Stimulated activated naive B cell treated with anti-CD40 and anti-IgM and Interleukin-4, amounts not matched to agents 10 μg/mL and 1 μg/mL and 100 μg/mL, for 72 hours (primary cell): Measurements from ENCODE around the gene TANK.
"Not testable (repeated sequence)": the region's sequence is repeated elsewhere in the genome, so short reads cannot be mapped to it uniquely, and the experiment has no call there.

Source experiments
- ATAC-seq, 2 donors: fragments of 150-1000 bp; cut with Tn5 transposase; replicated peaks; 2 replicates each; pipeline ENCODE4 v1.10.0; 2021; ENCODE audit warnings: moderate library complexity in 1 of 2
- DNase-seq: peaks from one replicate; pipeline ENCODE4 v3.0.0; 2021
- H3K27ac Mint-ChIP-seq: one replicate; pipeline ENCODE4 v1.8.0; 2022; ENCODE audit warnings: mild to moderate bottlenecking, mixed read lengths
- H3K27me3 Mint-ChIP-seq, 2 donors: one replicate each; pipeline ENCODE4 v1.8.0; 2022; ENCODE audit warnings: mixed read lengths in 2 of 2
- H3K36me3 Mint-ChIP-seq, 2 donors: one replicate each; pipeline ENCODE4 v1.8.0; 2022; ENCODE audit warnings: mixed read lengths in 2 of 2, mild to moderate bottlenecking in 1 of 2
- H3K4me1 Mint-ChIP-seq, 2 donors: one replicate each; pipeline ENCODE4 v1.8.0; 2022; ENCODE audit warnings: mixed read lengths in 2 of 2, mild to moderate bottlenecking in 1 of 2
- H3K4me3 Mint-ChIP-seq, 2 donors: one replicate each; pipeline ENCODE4 v1.8.0; 2022; ENCODE audit warnings: mild to moderate bottlenecking in 2 of 2, mixed read lengths in 2 of 2, moderate library complexity in 1 of 2
- H3K9me3 Mint-ChIP-seq, 2 donors: one replicate each; pipeline ENCODE4 v1.8.0; 2022; ENCODE audit warnings: mixed read lengths in 2 of 2, mild to moderate bottlenecking in 1 of 2

Gene TANK

GRCh38 chr2:161123531-161124030 is 36.6 kb upstream of the TANK start:
- peak overlapping the region; percentile 34 for H3K27ac Mint-ChIP-seq
- ATAC-seq (no peak), DNase-seq (no peak)
- peaks cover 20 to 39% of the 10 kb centered on the region in 2 donors for H3K4me1 Mint-ChIP-seq
- no peaks in the 10 kb centered on the region for H3K27me3 Mint-ChIP-seq
- H3K4me3 Mint-ChIP-seq, result no peak overlapping the region
- no peaks in the 10 kb centered on the region for H3K36me3 Mint-ChIP-seq
- no peaks in the 10 kb centered on the region for H3K9me3 Mint-ChIP-seq

GRCh38 chr2:161124201-161124600 is 36.0 kb upstream of the TANK start:
- no peak for DNase-seq
- H3K4me1 Mint-ChIP-seq, result peaks cover 20 to 36% of the 10 kb centered on the region in 2 donors
- ATAC-seq, result peak; percentile 63 to 72
- H3K4me3 Mint-ChIP-seq, result no peak overlapping the region
- H3K27ac Mint-ChIP-seq, result no peak overlapping the region
- no peaks in the 10 kb centered on the region for H3K9me3 Mint-ChIP-seq
- H3K36me3 Mint-ChIP-seq, result no peaks in the 10 kb centered on the region
- H3K27me3 Mint-ChIP-seq, result peaks cover 0 to 3% of the 10 kb centered on the region in 2 donors

DNA sequence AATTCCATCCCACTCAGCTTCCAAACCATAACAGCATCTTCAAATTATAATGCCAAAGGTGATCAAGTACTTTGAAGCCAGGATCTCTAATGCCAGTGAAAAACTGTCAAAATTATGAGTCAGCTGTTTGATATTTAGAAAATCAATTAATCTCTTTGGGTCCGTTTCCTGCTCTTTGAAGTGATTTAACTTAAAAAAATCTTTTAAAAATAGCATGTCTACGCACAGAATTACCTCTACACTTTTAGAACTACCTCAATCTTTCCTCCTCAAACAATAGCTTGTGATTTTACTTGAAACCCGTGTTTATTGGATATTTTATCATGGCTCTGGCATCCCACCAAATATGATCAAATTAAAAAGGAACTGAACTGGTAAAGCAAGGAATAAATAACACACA is 31.3 kb upstream of the TANK start:
- Mint-ChIP-seq H3K4me1 (peaks cover 3 to 10% of the 10 kb centered on the region in 2 donors), H3K4me3 (no peak overlapping the region), H3K27ac (no peak overlapping the region), H3K27me3 (peaks cover 0 to 4% of the 10 kb centered on the region in 2 donors), H3K36me3 (peaks cover 0 to 3% of the 10 kb centered on the region in 2 donors), H3K9me3 (peaks cover 0 to 7% of the 10 kb centered on the region in 2 donors)
- DNase-seq, result no peak
- no peak for ATAC-seq

DNA sequence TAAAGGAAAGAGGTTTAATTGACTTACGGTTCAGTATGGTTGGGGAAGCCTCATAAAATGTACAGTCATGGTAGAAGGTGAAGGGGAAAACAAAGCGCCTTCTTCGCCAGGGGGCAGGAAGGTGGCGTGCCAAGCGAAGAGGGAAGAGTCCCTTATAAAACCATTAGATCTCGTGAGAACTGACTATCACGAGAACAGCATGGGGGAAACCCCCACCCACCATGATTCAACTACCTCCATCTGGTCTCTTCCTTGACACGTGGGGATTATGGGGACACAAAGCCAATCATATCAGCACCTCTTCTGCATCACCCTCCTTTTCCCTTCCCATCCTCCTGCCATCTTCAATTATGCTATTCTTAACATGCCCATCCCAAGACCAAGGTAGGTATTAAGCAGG is 29.9 kb upstream of the TANK start:
- Mint-ChIP-seq H3K4me3 (no peak overlapping the region), H3K9me3 (peaks cover 0 to 7% of the 10 kb centered on the region in 2 donors), H3K27me3 (peaks cover 0 to 4% of the 10 kb centered on the region in 2 donors), H3K4me1 (peaks cover 11 to 20% of the 10 kb centered on the region in 2 donors), H3K36me3 (peaks cover 0 to 3% of the 10 kb centered on the region in 2 donors), H3K27ac (no peak overlapping the region)
- DNase-seq, result no peak
- ATAC-seq, result no peak

DNA sequence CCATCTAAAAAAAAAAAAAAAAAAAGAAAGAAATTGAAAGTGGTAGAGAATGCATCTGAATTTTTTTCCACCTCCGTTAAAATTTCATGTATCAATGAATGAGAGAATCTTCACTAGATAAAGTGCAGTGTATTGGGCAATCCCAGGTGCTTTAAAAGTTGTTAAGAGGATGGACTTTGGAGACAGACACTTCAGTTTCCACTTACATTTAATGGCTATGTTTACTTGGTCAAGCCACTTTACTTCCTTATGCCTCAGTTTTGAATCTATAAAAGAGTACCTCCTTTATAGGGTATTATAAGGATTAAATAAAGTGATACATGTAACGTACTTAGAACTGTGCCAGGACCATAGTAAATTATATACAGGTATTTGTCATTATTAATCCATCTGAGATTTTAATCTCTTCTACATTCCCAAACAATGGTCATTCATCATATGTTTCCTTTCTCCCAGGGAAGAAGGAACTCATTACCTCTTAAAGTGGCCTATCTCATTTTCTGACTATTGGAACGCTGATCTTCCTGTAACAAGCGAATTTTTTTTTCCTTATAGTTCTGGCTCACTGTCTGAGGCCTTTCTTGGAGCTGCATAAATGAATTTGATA is 29.1 kb upstream of the TANK start:
- ATAC-seq (no peak), DNase-seq (no peak)
- peaks cover 0 to 3% of the 10 kb centered on the region in 2 donors for H3K36me3 Mint-ChIP-seq
- peaks cover 0 to 7% of the 10 kb centered on the region in 2 donors for H3K9me3 Mint-ChIP-seq
- H3K27ac Mint-ChIP-seq, result no peak overlapping the region
- peaks cover 13 to 23% of the 10 kb centered on the region in 2 donors for H3K4me1 Mint-ChIP-seq
- peaks cover 0 to 4% of the 10 kb centered on the region in 2 donors for H3K27me3 Mint-ChIP-seq
- no peak overlapping the region for H3K4me3 Mint-ChIP-seq

- H3K4me1 Mint-ChIP-seq, result peaks cover 13 to 23% of the 10 kb centered on the region in 2 donors
- no peak overlapping the region for H3K27ac Mint-ChIP-seq
- peaks cover 0 to 4% of the 10 kb centered on the region in 2 donors for H3K27me3 Mint-ChIP-seq
- ATAC-seq (no peak), DNase-seq (no peak)
- no peak overlapping the region for H3K4me3 Mint-ChIP-seq
- H3K36me3 Mint-ChIP-seq, result peaks cover 0 to 4% of the 10 kb centered on the region in 2 donors
- H3K9me3 Mint-ChIP-seq, result peaks cover 0 to 7% of the 10 kb centered on the region in 2 donors
These were observed 28.4 kb upstream of the TANK start for GRCh38 chr2:161131804-161132203.

- not testable (repeated sequence) for H3K9me3 Mint-ChIP-seq, ATAC-seq, H3K36me3 Mint-ChIP-seq, H3K4me3 Mint-ChIP-seq, H3K27ac Mint-ChIP-seq, H3K27me3 Mint-ChIP-seq, DNase-seq
- H3K4me1 Mint-ChIP-seq, result peaks cover 13 to 23% of the 10 kb centered on the region in 2 donors
These were observed 27.8 kb upstream of the TANK start for GRCh38 chr2:161132384-161132783.

- Mint-ChIP-seq H3K27me3 (peaks cover 0 to 4% of the 10 kb centered on the region in 2 donors), H3K4me3 (no peak overlapping the region), H3K27ac (no peak overlapping the region), H3K36me3 (peaks cover 0 to 6% of the 10 kb centered on the region in 2 donors), H3K9me3 (peaks cover 0 to 7% of the 10 kb centered on the region in 2 donors), H3K4me1 (peaks cover 13 to 23% of the 10 kb centered on the region in 2 donors)
- ATAC-seq (no peak), DNase-seq (no peak)
These were observed 26.9 kb upstream of the TANK start for GRCh38 chr2:161133366-161133765.

DNA sequence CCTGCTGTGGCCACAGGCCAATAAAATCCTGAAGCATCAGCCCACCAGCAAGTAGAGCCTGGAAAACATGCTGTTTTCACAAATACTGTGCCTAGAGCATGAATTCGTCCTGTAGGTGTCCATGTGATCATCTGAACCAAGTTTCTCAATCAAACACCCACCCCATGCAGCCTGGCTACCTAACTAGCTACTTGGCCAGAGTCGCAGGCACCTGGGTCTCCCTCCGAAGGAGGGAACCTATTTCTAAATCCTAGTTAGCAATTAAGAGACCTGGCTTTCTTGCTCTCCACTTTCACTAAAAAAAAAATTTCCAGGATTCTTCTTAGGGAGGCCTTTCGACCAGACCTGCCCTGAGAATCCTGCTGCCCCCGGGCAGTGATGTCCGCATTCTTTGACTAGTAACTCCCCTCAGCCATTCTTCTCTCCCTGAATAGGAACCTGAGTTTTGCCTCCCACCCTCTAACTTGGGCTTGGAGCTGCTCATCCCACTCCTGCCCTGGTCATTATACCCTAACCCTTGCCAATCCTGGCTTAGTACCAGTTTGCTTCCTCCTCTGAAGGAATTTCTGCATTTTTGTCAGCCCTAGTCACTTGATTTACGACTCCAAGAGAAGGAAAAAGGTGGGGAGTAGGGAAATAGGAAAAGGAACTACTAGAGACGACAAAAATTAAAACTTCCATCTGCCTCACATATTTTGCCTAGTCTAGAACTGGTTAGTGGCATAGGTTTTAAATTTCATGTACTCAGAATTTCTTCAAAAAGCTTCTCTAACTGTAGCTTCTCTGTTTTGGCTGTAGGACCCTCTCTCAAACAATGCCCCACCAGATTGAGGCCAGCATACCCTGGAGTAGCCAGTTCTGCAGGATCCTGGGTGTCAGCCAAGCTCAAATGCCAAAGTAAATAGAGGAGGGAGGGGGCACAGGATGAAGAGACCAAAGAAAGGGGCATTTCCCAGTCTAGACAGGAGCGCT is 25.4 kb upstream of the TANK start:
- ATAC-seq (no peak), DNase-seq (no peak)
- peak overlapping the region; percentile 55 to 56 for H3K4me3 Mint-ChIP-seq
- no peaks in the 10 kb centered on the region for H3K27me3 Mint-ChIP-seq
- peaks cover 1 to 13% of the 10 kb centered on the region in 2 donors for H3K36me3 Mint-ChIP-seq
- peaks cover 0 to 7% of the 10 kb centered on the region in 2 donors for H3K9me3 Mint-ChIP-seq
- peak overlapping the region; percentile 90 for H3K27ac Mint-ChIP-seq
- peaks cover 15 to 23% of the 10 kb centered on the region in 2 donors for H3K4me1 Mint-ChIP-seq

DNA sequence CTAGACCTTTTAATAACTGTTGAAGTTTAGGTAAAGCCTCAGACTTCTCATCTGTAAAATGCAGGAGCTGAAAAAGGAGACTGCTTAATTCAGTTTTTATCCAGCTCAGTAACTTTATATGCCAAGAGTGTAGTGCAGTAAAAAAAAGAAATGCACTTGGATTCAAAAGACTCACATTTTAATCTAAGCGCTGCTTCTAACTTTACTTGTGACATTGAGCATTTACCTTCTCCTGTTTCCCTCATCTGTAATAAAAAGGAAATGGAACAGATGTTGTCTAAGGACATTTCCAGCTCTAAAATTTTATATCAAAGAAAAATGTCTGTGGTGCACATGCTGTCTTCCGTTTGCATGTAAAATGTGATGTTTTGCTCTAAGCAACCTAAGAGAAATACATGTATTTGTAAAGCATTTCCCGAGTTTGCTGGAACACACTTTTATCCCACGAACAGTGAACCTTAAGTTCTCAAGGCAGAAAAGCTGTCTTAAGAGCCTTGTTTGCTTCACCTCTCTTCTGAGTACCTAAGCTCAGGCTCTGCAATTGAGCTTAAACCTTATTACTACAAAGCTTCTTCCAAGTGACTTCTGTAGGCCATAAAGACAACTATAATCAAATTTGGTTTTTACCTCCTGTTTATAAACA is 24.2 kb upstream of the TANK start:
- no peaks in the 10 kb centered on the region for H3K27me3 Mint-ChIP-seq
- no peak for DNase-seq
- peaks cover 1 to 13% of the 10 kb centered on the region in 2 donors for H3K36me3 Mint-ChIP-seq
- H3K9me3 Mint-ChIP-seq, result peaks cover 0 to 3% of the 10 kb centered on the region in 2 donors
- peak overlapping the region; percentile 93 for H3K4me3 Mint-ChIP-seq
- H3K27ac Mint-ChIP-seq, result peak overlapping the region; percentile 99
- H3K4me1 Mint-ChIP-seq, result peaks cover 17 to 27% of the 10 kb centered on the region in 2 donors
- ATAC-seq, result no peak

- Mint-ChIP-seq H3K4me1 (peaks cover 21 to 34% of the 10 kb centered on the region in 2 donors), H3K36me3 (peaks cover 6 to 19% of the 10 kb centered on the region in 2 donors), H3K27ac (peak overlapping the region; percentile 99), H3K9me3 (peaks cover 3% of the 10 kb centered on the region in 2 donors), H3K4me3 (peak overlapping the region; percentile 93), H3K27me3 (no peaks in the 10 kb centered on the region)
- DNase-seq, result peak; percentile 69
- ATAC-seq, result peak; percentile 93 to 94
These were observed 23.4 kb upstream of the TANK start for GRCh38 chr2:161136696-161137324.

GRCh38 chr2:161138429-161138828 is 21.8 kb upstream of the TANK start:
- no peaks in the 10 kb centered on the region for H3K27me3 Mint-ChIP-seq
- H3K9me3 Mint-ChIP-seq, result peaks cover 3 to 8% of the 10 kb centered on the region in 2 donors
- peak overlapping the region; percentile 89 for H3K27ac Mint-ChIP-seq
- peaks cover 36 to 50% of the 10 kb centered on the region in 2 donors for H3K4me1 Mint-ChIP-seq
- ATAC-seq, result no peak
- peaks cover 22 to 33% of the 10 kb centered on the region in 2 donors for H3K36me3 Mint-ChIP-seq
- H3K4me3 Mint-ChIP-seq, result peak overlapping the region; percentile 94 to 95
- no peak for DNase-seq

- peaks cover 31 to 42% of the 10 kb centered on the region in 2 donors for H3K36me3 Mint-ChIP-seq
- ATAC-seq (no peak), DNase-seq (no peak)
- peaks cover 5 to 12% of the 10 kb centered on the region in 2 donors for H3K9me3 Mint-ChIP-seq
- peak overlapping the region; percentile 94 to 95 for H3K4me3 Mint-ChIP-seq
- H3K4me1 Mint-ChIP-seq, result peaks cover 41 to 55% of the 10 kb centered on the region in 2 donors
- H3K27me3 Mint-ChIP-seq, result no peaks in the 10 kb centered on the region
- peak overlapping the region; percentile 94 for H3K27ac Mint-ChIP-seq
These were observed 20.9 kb upstream of the TANK start for GRCh38 chr2:161139098-161139987.
